NT2/D1 (cell line): ENCODE results near the gene NT5DC2.

Experiments
- SUZ12 ChIP-seq: IDR thresholded peaks from 2 replicates; pipeline ENCODE4 v1.6.1; 2011; ENCODE audit not compliant: insufficient read length, insufficient read depth; ENCODE audit errors: extremely low read depth
- YY1 ChIP-seq: IDR thresholded peaks from 2 replicates; pipeline ENCODE4 v1.6.1; 2011; ENCODE audit not compliant: insufficient read length, insufficient read depth
- ZNF274 ChIP-seq: IDR thresholded peaks from 2 replicates; pipeline ENCODE4 v1.6.1; 2011; ENCODE audit warnings: mild to moderate bottlenecking, low read depth, low read length

GRCh38 chr3:52551118-52551517 is 17.5 kb upstream of the NT5DC2 start:
- TF ChIP-seq YY1, result no peak
- TF ChIP-seq ZNF274, result no peak
- no peak for TF ChIP-seq SUZ12
